ENCODE results near the gene CUL2. TPM values are rescaled to one million over a fixed set of nuclear protein-coding genes. Genes with fewer than 3 reads are reported as not detected.

Gene CUL2
- polyA plus RNA-seq, 1 of the 3 experiments (the other 2 are of a cell fraction) = 13.1 TPM

GRCh38 chr10:35119378-35119777, 29.2 kb upstream of the CUL2 start:
- no peak overlapping the region for H3K9ac ChIP-seq
- H2AFZ ChIP-seq (ENCODE audit: low read depth) = no peak overlapping the region
- no peak overlapping the region for H3K4me3 ChIP-seq (ENCODE audit: low read depth in 2 of 2, low read length in 1 of 2)
- 100% methylated on average over 1 of the region's 1 CpG for WGBS (ENCODE audit: low lambda C conversion rate)
- no peaks in the 10 kb centered on the region for H4K20me1 ChIP-seq (ENCODE audit: insufficient read depth)
- H3K36me3 ChIP-seq (replicated peaks in 1 of 2; ENCODE audit: control insufficient read depth in 1 of 2, insufficient read depth in 2 of 2, low read length in 1 of 2) = no peaks in the 10 kb centered on the region
- ChIA-PET CTCF (interaction anchor here (0.8 to 4.7 kb wide), 20 partner anchors 10 to 335 kb away, joined by 3 to 82 read pairs (median 5); no protein-coding TSS in a partner anchor), POLR2A (no interaction called here)
- no peaks in the 10 kb centered on the region for H3K9me3 ChIP-seq
- H3K27ac ChIP-seq (ENCODE audit: low read depth in 2 of 2, low read length in 1 of 2) = no peak overlapping the region
- TF ChIP-seq RAD21 (IDR thresholded peaks at IDR 0.05; ENCODE audit: low read length) (no peak), NRF1 (IDR thresholded peaks at IDR 0.05; ENCODE audit: low read depth, low read length) (no peak), USF1 (IDR thresholded peaks at IDR 0.05; ENCODE audit: borderline replicate concordance, low read depth) (no peak), TAF1 (IDR thresholded peaks at IDR 0.05; ENCODE audit: borderline replicate concordance, low read depth, low read length) (no peak), EP300 (IDR thresholded peaks at IDR 0.05; ENCODE audit: borderline replicate concordance in 1 of 2, low read depth in 1 of 2, low read length in 1 of 2) (no peak), REST (IDR thresholded peaks at IDR 0.05; ENCODE audit: low read depth, low read length) (no peak)
- H3K27me3 ChIP-seq (ENCODE audit: insufficient read depth) = no peaks in the 10 kb centered on the region
- DNase-seq = no peak
- no peaks in the 10 kb centered on the region for H3F3A ChIP-seq (replicated peaks; ENCODE audit: insufficient read depth)
- no peaks in the 10 kb centered on the region for H3K9me2 ChIP-seq
- H3K4me2 ChIP-seq = no peak overlapping the region
- H3K79me2 ChIP-seq (ENCODE audit: insufficient read depth) = no peaks in the 10 kb centered on the region
- no peaks in the 10 kb centered on the region for H3K4me1 ChIP-seq (ENCODE audit: control insufficient read depth in 1 of 2, insufficient read depth in 2 of 2, low read depth in 1 of 2, low read length in 1 of 2)

- Histone ChIP-seq H4K20me1 (ENCODE audit: insufficient read depth) (no peaks in the 10 kb centered on the region), H3K79me2 (ENCODE audit: insufficient read depth) (no peaks in the 10 kb centered on the region), H3K27ac (ENCODE audit: low read depth in 2 of 2, low read length in 1 of 2) (no peak overlapping the region), H3K4me3 (ENCODE audit: low read depth in 2 of 2, low read length in 1 of 2) (no peak overlapping the region), H3K4me2 (no peak overlapping the region), H3F3A (replicated peaks; ENCODE audit: insufficient read depth) (no peaks in the 10 kb centered on the region), H2AFZ (ENCODE audit: low read depth) (no peak overlapping the region), H3K36me3 (replicated peaks in 1 of 2; ENCODE audit: control insufficient read depth in 1 of 2, insufficient read depth in 2 of 2, low read length in 1 of 2) (no peaks in the 10 kb centered on the region), H3K4me1 (ENCODE audit: control insufficient read depth in 1 of 2, insufficient read depth in 2 of 2, low read depth in 1 of 2, low read length in 1 of 2) (no peaks in the 10 kb centered on the region), H3K27me3 (ENCODE audit: insufficient read depth) (no peaks in the 10 kb centered on the region), H3K9me3 (no peaks in the 10 kb centered on the region), H3K9me2 (no peaks in the 10 kb centered on the region), H3K9ac (no peak overlapping the region)
- DNase-seq = no peak
- ChIA-PET POLR2A (no interaction called here), CTCF (interaction anchor here (0.9 to 1.5 kb wide), 2 partner anchors 13 to 14 kb away, joined by 3 to 4 read pairs; no protein-coding TSS in a partner anchor)
- 83% methylated on average over 4 of the region's 4 CpGs for WGBS (ENCODE audit: low lambda C conversion rate)
- no peak for TF ChIP-seq IRF3 (IDR thresholded peaks at IDR 0.05; ENCODE audit: low read depth, low read length)
- no peak for TF ChIP-seq CHD2 (IDR thresholded peaks at IDR 0.05; ENCODE audit: low read length, partially characterized antibody)
- no peak for TF ChIP-seq SIN3A (IDR thresholded peaks at IDR 0.05; ENCODE audit: borderline replicate concordance, low read depth, low read length)
- TF ChIP-seq ZBTB33 (IDR thresholded peaks at IDR 0.05; ENCODE audit: borderline replicate concordance, low read depth) = no peak
- TF ChIP-seq SMC3 (IDR thresholded peaks at IDR 0.05; ENCODE audit: low read depth, low read length) = no peak
- no peak for TF ChIP-seq FOSL2 (IDR thresholded peaks at IDR 0.05; ENCODE audit: borderline replicate concordance, low read depth)
- no peak for TF ChIP-seq CTCF (IDR thresholded peaks at IDR 0.05)
- no peak for TF ChIP-seq USF2 (IDR thresholded peaks at IDR 0.05; ENCODE audit: borderline replicate concordance, low read depth, low read length)
- no peak for TF ChIP-seq FOXM1 (IDR thresholded peaks at IDR 0.05; ENCODE audit: low read depth)
- TF ChIP-seq FOXJ3 (CRISPR knock-in tag; IDR thresholded peaks at IDR 0.05) = no peak
- TF ChIP-seq ELF1 (IDR thresholded peaks at IDR 0.05) = no peak
Observed at GRCh38 chr10:35112571-35112970, 22.4 kb upstream of the CUL2 start.

Data from SK-N-SH (cell line).